Naive thymus-derived CD4-positive, alpha-beta T cell (primary cell): ENCODE measurements around the gene OR2AJ1. TPM values are rescaled to one million over a fixed set of nuclear protein-coding genes. Genes with fewer than 3 reads are reported as not detected.
"Not testable (repeated sequence)": the region's sequence is repeated elsewhere in the genome, so short reads cannot be mapped to it uniquely, and the experiment has no call there.

ENCODE experiments used
- ATAC-seq: fragments of 150-1000 bp; cut with Tn5 transposase; 2 replicates; pipeline ENCODE4 v1.10.0; 2021; ENCODE audit warnings: mild to moderate bottlenecking, moderate library complexity
- CTCF ChIA-PET: fragments of 350-600 bp; sonication (Branson Sonifier 250); formaldehyde crosslinking; loops from one replicate; lab custom pipeline; 2021; ENCODE audit warnings: antibody characterized with exemption; lab: Charles Lee
- POLR2A ChIA-PET: fragments of 350-600 bp; sonication (Branson Sonifier 250); formaldehyde crosslinking; loops from one replicate; lab custom pipeline; 2021; ENCODE audit warnings: antibody characterized with exemption, inconsistent platforms; lab: Charles Lee
- DNase-seq, 9 donors: peaks; one replicate each; pipeline versions ENCODE4 v3.0.0 to v3.0.0-alpha.2; 2020 to 2022; ENCODE audit warnings: mixed read lengths in 1 of 9
- H3K27ac ChIP-seq: one replicate; pipeline ENCODE4 v1.7.0; 2013; ENCODE audit warnings: mild to moderate bottlenecking, low read depth, low read length, moderate library complexity
- H3K27me3 ChIP-seq, 2 donors: one replicate each; pipeline ENCODE4 v1.7.0; 2013; ENCODE audit warnings: low read length in 2 of 2, mild to moderate bottlenecking in 2 of 2, moderate library complexity in 2 of 2; ENCODE audit not compliant: control insufficient read depth in 2 of 2, insufficient read depth in 2 of 2
- H3K36me3 ChIP-seq, 3 experiments: 1 replicate in 2 of 3; 2 replicates in 1 of 3; pipeline ENCODE4 v1.7.0; 2013; ENCODE audit warnings: low read length in 3 of 3, mild to moderate bottlenecking in 3 of 3, moderate library complexity in 1 of 3; ENCODE audit not compliant: insufficient read depth in 3 of 3, control insufficient read depth in 2 of 3
- H3K4me1 ChIP-seq, 2 donors: one replicate each; pipeline ENCODE4 v1.7.0; 2013; ENCODE audit warnings: low read length in 2 of 2, mild to moderate bottlenecking in 2 of 2, moderate library complexity in 1 of 2; ENCODE audit not compliant: control insufficient read depth in 2 of 2, insufficient read depth in 2 of 2
- H3K4me3 ChIP-seq: 2 replicates; pipeline ENCODE4 v1.7.0; 2013; ENCODE audit warnings: mild to moderate bottlenecking, low read length
- H3K9me3 ChIP-seq, 3 experiments: 1 replicate in 2 of 3; 2 replicates in 1 of 3; pipeline ENCODE4 v1.7.0; 2013; ENCODE audit warnings: low read length in 3 of 3; ENCODE audit not compliant: control insufficient read depth in 2 of 3
- H3K27ac Mint-ChIP-seq, 9 donors: one replicate each; pipeline ENCODE4 v1.8.0; 2020 to 2022; ENCODE audit warnings: mixed read lengths in 9 of 9, mild to moderate bottlenecking in 8 of 9, moderate library complexity in 5 of 9, inconsistent platforms in 2 of 9
- H3K27me3 Mint-ChIP-seq, 5 donors: one replicate each; pipeline ENCODE4 v1.8.0; 2021 to 2022; ENCODE audit warnings: mixed read lengths in 5 of 5, mild to moderate bottlenecking in 1 of 5
- H3K36me3 Mint-ChIP-seq, 5 donors: one replicate each; pipeline ENCODE4 v1.8.0; 2020 to 2022; ENCODE audit warnings: mixed read lengths in 5 of 5, mild to moderate bottlenecking in 3 of 5, inconsistent platforms in 1 of 5
- H3K4me1 Mint-ChIP-seq, 7 donors: one replicate each; pipeline ENCODE4 v1.8.0; 2020 to 2022; ENCODE audit warnings: mixed read lengths in 7 of 7, mild to moderate bottlenecking in 3 of 7, inconsistent platforms in 1 of 7
- H3K4me3 Mint-ChIP-seq, 10 donors: one replicate each; pipeline ENCODE4 v1.8.0; 2020 to 2022; ENCODE audit warnings: mild to moderate bottlenecking in 10 of 10, mixed read lengths in 10 of 10, moderate library complexity in 6 of 10, inconsistent platforms in 2 of 10
- H3K9me3 Mint-ChIP-seq, 11 donors: one replicate each; pipeline ENCODE4 v1.8.0; 2020 to 2022; ENCODE audit warnings: mixed read lengths in 11 of 11, mild to moderate bottlenecking in 4 of 11, inconsistent platforms in 1 of 11, moderate library complexity in 1 of 11
- intact Hi-C, 2 donors: fragments of 100-400 bp; cut with micrococcal nuclease; formaldehyde crosslinking; loops; one replicate each; pipeline ENCODE4 v1.15.1; 2023
- polyA plus RNA-seq, 2 donors: library from polyadenylated mRNA; unstranded; fragments of 300-500 nt; fragmentation: Illumina TruSeq; gene quantifications; one replicate each; pipeline ENCODE4 v1.2.3, GENCODE V29; 2021
- total RNA-seq, 6 experiments: library from RNA in 5 of 6; stranded (reverse) in 5 of 6; gene quantifications; 1 replicate in 5 of 6; 2 replicates in 1 of 6; pipeline ENCODE4 v1.2.3 and lab custom pipeline; 2021 to 2026

Gene OR2AJ1
- total and polyA plus RNA-seq, 7 experiments from 2014 or later = not detected

GRCh38 chr1:247919952-247920351 is 4.7 kb upstream of the OR2AJ1 start, which contains the start of gene OR2T8:
OR2T8 (plus strand) TSS chr1:247920252; CDS start chr1:247921018, 766 bp downstream.
- ATAC-seq (no peak), DNase-seq (no peak)
- H3K4me3 ChIP-seq = no peak within 1 kb of the TSS
- Mint-ChIP-seq H3K9me3 (no peaks in the 10 kb centered on the region), H3K27ac (no peak within 1 kb of the TSS), H3K4me3 (no peak within 1 kb of the TSS), H3K4me1 (no peaks in the 10 kb centered on the region), H3K36me3 (no peaks in the 10 kb centered on the region), H3K27me3 (peaks cover 0 to 27% (median 11%) of the 10 kb centered on the region in 5 donors)
- ChIA-PET CTCF (no interaction called here), POLR2A (no interaction called here)
- H3K4me1 ChIP-seq = no peaks in the 10 kb centered on the region
- no peaks in the 10 kb centered on the region for H3K27me3 ChIP-seq
- H3K27ac ChIP-seq = no peak within 1 kb of the TSS
- intact Hi-C loops = no loop called here
- H3K9me3 ChIP-seq = no peaks in the 10 kb centered on the region
- H3K36me3 ChIP-seq = no peaks in the 10 kb centered on the region

GRCh38 chr1:247923941-247924340 is 748 bp upstream of the OR2AJ1 start:
- Mint-ChIP-seq H3K27me3 (peaks cover 0 to 14% (median 3%) of the 10 kb centered on the region in 5 donors), H3K9me3 (no peaks in the 10 kb centered on the region), H3K4me3 (no peak overlapping the region), H3K4me1 (no peaks in the 10 kb centered on the region), H3K27ac (no peak overlapping the region), H3K36me3 (no peaks in the 10 kb centered on the region)
- H3K27ac ChIP-seq = no peak overlapping the region
- DNase-seq (no peak), ATAC-seq (no peak)
- CTCF ChIA-PET = no interaction called here
- H3K9me3 ChIP-seq = no peaks in the 10 kb centered on the region
- no peaks in the 10 kb centered on the region for H3K4me1 ChIP-seq
- H3K27me3 ChIP-seq = no peaks in the 10 kb centered on the region
- H3K4me3 ChIP-seq = no peak overlapping the region
- intact Hi-C loops = no loop called here
- H3K36me3 ChIP-seq = no peaks in the 10 kb centered on the region
- POLR2A ChIA-PET = no interaction called here

- peaks cover 0 to 13% (median 5%) of the 10 kb centered on the region in 5 donors for H3K27me3 Mint-ChIP-seq
- H3K4me1 Mint-ChIP-seq = peaks cover 0 to 8% (median 0%) of the 10 kb centered on the region in 7 donors
- H3K27ac ChIP-seq = no peak overlapping the region
- no peaks in the 10 kb centered on the region for H3K36me3 ChIP-seq
- peaks cover 0 to 14% (median 0%) of the 10 kb centered on the region in 11 donors for H3K9me3 Mint-ChIP-seq
- no peaks in the 10 kb centered on the region for H3K4me1 ChIP-seq
- no peak for DNase-seq
- no peak for ATAC-seq
- POLR2A ChIA-PET = no interaction called here
- H3K36me3 Mint-ChIP-seq = no peaks in the 10 kb centered on the region
- H3K27ac Mint-ChIP-seq = no peak overlapping the region
- CTCF ChIA-PET = interaction anchor here (0.6 kb wide), 1 partner anchor 11 kb away, joined by 3 read pairs; no protein-coding TSS in a partner anchor
- no peaks in the 10 kb centered on the region for H3K27me3 ChIP-seq
- intact Hi-C loops = loop anchor here in 1 of 2 donors (10.0 kb wide), 3 partner anchors 249 to 751 kb away; partner anchors contain the start of gene OR2T1
- H3K4me3 Mint-ChIP-seq = no peak overlapping the region
- H3K4me3 ChIP-seq = no peak overlapping the region
- H3K9me3 ChIP-seq = no peaks in the 10 kb centered on the region
These were observed 9.3 kb downstream of the OR2AJ1 start for GRCh38 chr1:247933989-247934388.

GRCh38 chr1:247935781-247936180 is 11.1 kb downstream of the OR2AJ1 start:
- no peaks in the 10 kb centered on the region for H3K36me3 ChIP-seq
- Mint-ChIP-seq H3K27me3 (peaks cover 0 to 12% (median 5%) of the 10 kb centered on the region in 5 donors), H3K36me3 (no peaks in the 10 kb centered on the region), H3K9me3 (peaks cover 0 to 14% (median 0%) of the 10 kb centered on the region in 11 donors), H3K27ac (no peak overlapping the region), H3K4me3 (peak overlapping the region in 3 of 10 donors; percentile 5 to 38 (median 33)), H3K4me1 (peaks cover 0 to 9% (median 0%) of the 10 kb centered on the region in 7 donors)
- DNase-seq (no peak), ATAC-seq (no peak)
- no peaks in the 10 kb centered on the region for H3K27me3 ChIP-seq
- intact Hi-C loops = loop anchor here (2.0 to 10.0 kb wide), 5 partner anchors 29 to 752 kb away; partner anchors contain the start of gene OR2T1 (in 1 of the 2)
- ChIA-PET CTCF (interaction anchor here (1.0 kb wide), 1 partner anchor 21 kb away, joined by 3 read pairs; no protein-coding TSS in a partner anchor), POLR2A (no interaction called here)
- H3K4me1 ChIP-seq = no peaks in the 10 kb centered on the region
- no peak overlapping the region for H3K4me3 ChIP-seq
- H3K9me3 ChIP-seq = no peaks in the 10 kb centered on the region
- no peak overlapping the region for H3K27ac ChIP-seq

GRCh38 chr1:247936415-247936814 is 11.7 kb downstream of the OR2AJ1 start:
- H3K4me1 Mint-ChIP-seq = peaks cover 0 to 15% (median 0%) of the 10 kb centered on the region in 7 donors
- ATAC-seq (no peak), DNase-seq (no peak)
- intact Hi-C loops = loop anchor here (2.0 to 10.0 kb wide), 5 partner anchors 30 to 751 kb away; partner anchors contain the start of gene OR2T1 (in 1 of the 2)
- H3K27me3 Mint-ChIP-seq = peaks cover 0 to 6% (median 2%) of the 10 kb centered on the region in 5 donors
- no peaks in the 10 kb centered on the region for H3K27me3 ChIP-seq
- H3K9me3 Mint-ChIP-seq = peaks cover 0 to 14% (median 0%) of the 10 kb centered on the region in 11 donors
- H3K27ac Mint-ChIP-seq = peak overlapping the region in 1 of 9 donors; percentile 41
- ChIA-PET CTCF (interaction anchor here (1.0 kb wide), 1 partner anchor 22 kb away, joined by 3 read pairs; no protein-coding TSS in a partner anchor), POLR2A (no interaction called here)
- H3K4me3 ChIP-seq = no peak overlapping the region
- H3K4me3 Mint-ChIP-seq = peak overlapping the region in 3 of 10 donors; percentile 5 to 88 (median 43)
- H3K9me3 ChIP-seq = no peaks in the 10 kb centered on the region
- no peaks in the 10 kb centered on the region for H3K36me3 Mint-ChIP-seq
- H3K4me1 ChIP-seq = no peaks in the 10 kb centered on the region
- no peaks in the 10 kb centered on the region for H3K36me3 ChIP-seq
- no peak overlapping the region for H3K27ac ChIP-seq

GRCh38 chr1:247936965-247937734 is 12.5 kb downstream of the OR2AJ1 start:
- CTCF ChIA-PET = not testable (repeated sequence)

More at GRCh38 chr1:247936965-247937734, 12.5 kb downstream of the OR2AJ1 start:
- peak; percentile 78 to 92 (median 85) for DNase-seq
- H3K27me3 Mint-ChIP-seq, POLR2A ChIA-PET, H3K36me3 ChIP-seq, H3K9me3 ChIP-seq, H3K36me3 Mint-ChIP-seq, H3K27me3 ChIP-seq, H3K4me1 ChIP-seq: not testable (repeated sequence)
- Mint-ChIP-seq H3K4me1 (peaks cover 0 to 15% (median 0%) of the 10 kb centered on the region in 7 donors), H3K9me3 (peaks cover 0 to 14% (median 0%) of the 10 kb centered on the region in 11 donors), H3K27ac (peak overlapping the region in 8 of 9 donors; percentile 22 to 85 (median 60)), H3K4me3 (peak overlapping the region; percentile 66 to 88 (median 82))
- Histone ChIP-seq H3K27ac (peak overlapping the region; percentile 49), H3K4me3 (peak overlapping the region; percentile 69)
- intact Hi-C loops = loop anchor here (1.0 to 10.0 kb wide), 6 partner anchors 30 to 870 kb away; partner anchors contain the start of gene OR2T1 (in 1 of the 2)
- ATAC-seq = peak; percentile 99
